Sigmoid colon (tissue), 4 donors: ENCODE results near the gene HEATR5B.

Experiments
- CTCF ChIP-seq, 4 experiments: fragments of 450-650 bp in 3 of 4; fragments of 200-600 bp in 1 of 4; IDR thresholded peaks; one replicate each; pipeline ENCODE4 v1.5.1; 2016 to 2019; ENCODE audit warnings: antibody characterized with exemption in 4 of 4, mild to moderate bottlenecking in 3 of 4, moderate library complexity in 2 of 4
- POLR2A ChIP-seq, 2 donors: fragments of 450-650 bp; IDR thresholded peaks; one replicate each; pipeline ENCODE4 v1.6.1; 2016; ENCODE audit warnings: antibody characterized with exemption in 2 of 2, mild to moderate bottlenecking in 2 of 2, moderate library complexity in 2 of 2
- POLR2AphosphoS5 ChIP-seq, 4 donors: sonication (generic); formaldehyde crosslinking; IDR thresholded peaks; one replicate each; pipeline ENCODE4 v1.6.1; 2017; ENCODE audit warnings: antibody characterized with exemption in 4 of 4

- TF ChIP-seq CTCF (IDR thresholded peaks at IDR 0.05) = no peak
- TF ChIP-seq POLR2AphosphoS5 (IDR thresholded peaks at IDR 0.05) = no peak
- no peak for TF ChIP-seq POLR2A (IDR thresholded peaks at IDR 0.05)
These were observed 1.6 kb upstream of the HEATR5B start for GRCh38 chr2:37085731-37086147.
